ENCODE results near the gene LPIN2.

Gene LPIN2

GRCh38 chr18:2984703-2985261 lies 28.2 kb downstream of the LPIN2 start:
- no peak for DNase-seq
- Histone ChIP-seq H3K4me3 (ENCODE audit: low read depth, low read length) (no peak overlapping the region), H3K27me3 (replicated peaks) (no peaks in the 10 kb centered on the region), H3K36me3 (replicated peaks) (no peaks in the 10 kb centered on the region), H3K27ac (no peak overlapping the region)
- in situ Hi-C loops (cut with HindIII; ENCODE audit: low pct_ligation_motif_present, low sequenced_read_pairs), result no loop called here
- no peak for TF ChIP-seq CTCF (IDR thresholded peaks at IDR 0.05; ENCODE audit: low read depth, low read length, missing control alignments)

GRCh38 chr18:2984091-2984490 lies 28.9 kb downstream of the LPIN2 start:
- H3K36me3 ChIP-seq (replicated peaks), result no peaks in the 10 kb centered on the region
- no peak overlapping the region for H3K27ac ChIP-seq
- TF ChIP-seq CTCF (IDR thresholded peaks at IDR 0.05; ENCODE audit: low read depth, low read length, missing control alignments), result no peak
- no peak overlapping the region for H3K4me3 ChIP-seq (ENCODE audit: low read depth, low read length)
- in situ Hi-C loops (cut with HindIII; ENCODE audit: low pct_ligation_motif_present, low sequenced_read_pairs), result no loop called here
- H3K27me3 ChIP-seq (replicated peaks), result no peaks in the 10 kb centered on the region
- no peak for DNase-seq

GRCh38 chr18:2983296-2983695 lies 29.6 kb downstream of the LPIN2 start:
- no peak for DNase-seq
- in situ Hi-C loops (cut with HindIII; ENCODE audit: low pct_ligation_motif_present, low sequenced_read_pairs), result no loop called here
- TF ChIP-seq CTCF (IDR thresholded peaks at IDR 0.05; ENCODE audit: low read depth, low read length, missing control alignments), result no peak
- no peaks in the 10 kb centered on the region for H3K27me3 ChIP-seq (replicated peaks)
- no peak overlapping the region for H3K4me3 ChIP-seq (ENCODE audit: low read depth, low read length)
- H3K36me3 ChIP-seq (replicated peaks), result no peaks in the 10 kb centered on the region
- H3K27ac ChIP-seq, result peak overlapping the region; percentile 94

- no peak for TF ChIP-seq CTCF (IDR thresholded peaks at IDR 0.05; ENCODE audit: low read depth, low read length, missing control alignments)
- H3K27me3 ChIP-seq (replicated peaks), result no peaks in the 10 kb centered on the region
- no peaks in the 10 kb centered on the region for H3K36me3 ChIP-seq (replicated peaks)
- in situ Hi-C loops (cut with HindIII; ENCODE audit: low pct_ligation_motif_present, low sequenced_read_pairs), result no loop called here
- DNase-seq, result no peak
- H3K27ac ChIP-seq, result peak overlapping the region; percentile 94
- H3K4me3 ChIP-seq (ENCODE audit: low read depth, low read length), result no peak overlapping the region
Measured at GRCh38 chr18:2982452-2983269, 30.3 kb downstream of the LPIN2 start.

GRCh38 chr18:2982022-2982421 lies 30.9 kb downstream of the LPIN2 start:
- no peak for TF ChIP-seq CTCF (IDR thresholded peaks at IDR 0.05; ENCODE audit: low read depth, low read length, missing control alignments)
- peak overlapping the region; percentile 94 for H3K27ac ChIP-seq
- in situ Hi-C loops (cut with HindIII; ENCODE audit: low pct_ligation_motif_present, low sequenced_read_pairs), result no loop called here
- H3K4me3 ChIP-seq (ENCODE audit: low read depth, low read length), result no peak overlapping the region
- H3K36me3 ChIP-seq (replicated peaks), result no peaks in the 10 kb centered on the region
- no peak for DNase-seq
- no peaks in the 10 kb centered on the region for H3K27me3 ChIP-seq (replicated peaks)
